ENCODE results near the gene NOC4L.
"Not testable (repeated sequence)": the region's sequence is repeated elsewhere in the genome, so short reads cannot be mapped to it uniquely, and the experiment has no call there.

NOC4L gene

GRCh38 chr12:132182206-132182710 is 38.0 kb downstream of the NOC4L start:
- no peak for DNase-seq (ENCODE audit: low spot score)

GRCh38 chr12:132182711-132183365 is 38.6 kb downstream of the NOC4L start:
- no peak for DNase-seq (ENCODE audit: low spot score)

GRCh38 chr12:132185705-132186104 is 41.4 kb downstream of the NOC4L start:
- DNase-seq (ENCODE audit: low spot score): no peak

- no peak for DNase-seq (ENCODE audit: low spot score)
Observed at GRCh38 chr12:132186208-132186856, 42.1 kb downstream of the NOC4L start.

GRCh38 chr12:132186857-132187620 is 42.8 kb downstream of the NOC4L start:
- DNase-seq (ENCODE audit: low spot score): no peak

GRCh38 chr12:132187646-132188450 is 43.6 kb downstream of the NOC4L start:
- DNase-seq (ENCODE audit: low spot score): no peak

GRCh38 chr12:132188451-132188901 is 44.2 kb downstream of the NOC4L start:
- no peak for DNase-seq (ENCODE audit: low spot score)

- DNase-seq (ENCODE audit: low spot score): no peak
Observed at GRCh38 chr12:132188916-132189325, 44.7 kb downstream of the NOC4L start.

- peak; percentile 50 for DNase-seq (ENCODE audit: low spot score)
Observed at GRCh38 chr12:132189378-132190011, 45.2 kb downstream of the NOC4L start.

GRCh38 chr12:132190012-132190755 is 45.9 kb downstream of the NOC4L start:
- DNase-seq (ENCODE audit: low spot score): no peak

- DNase-seq (ENCODE audit: low spot score): no peak
Observed at GRCh38 chr12:132190834-132191500, 46.7 kb downstream of the NOC4L start.

GRCh38 chr12:132191715-132192553 is 47.7 kb downstream of the NOC4L start:
- no peak for DNase-seq (ENCODE audit: low spot score)

GRCh38 chr12:132194056-132194455 is 49.8 kb downstream of the NOC4L start:
- no peak for DNase-seq (ENCODE audit: low spot score)

- no peak for DNase-seq (ENCODE audit: low spot score)
Observed at GRCh38 chr12:132194556-132194955, 50.3 kb downstream of the NOC4L start.

- not testable (repeated sequence) for DNase-seq (ENCODE audit: low spot score)
Observed at GRCh38 chr12:132195242-132195641, 51.0 kb downstream of the NOC4L start.

GRCh38 chr12:132196038-132196872 is 52.0 kb downstream of the NOC4L start:
- no peak for DNase-seq (ENCODE audit: low spot score)

- no peak for DNase-seq (ENCODE audit: low spot score)
Observed at GRCh38 chr12:132196873-132197390, 52.7 kb downstream of the NOC4L start.
